SKM-1 (cell line): ENCODE results near the gene TPGS1.

Experiments used
- DNase-seq: peaks from one replicate; lab custom pipeline; 2025; ENCODE audit not compliant: unreplicated experiment; lab: John Stamatoyannopoulos, UW

The TPGS1 gene

GRCh38 chr19:517721-518597, 10.7 kb downstream of the TPGS1 start:
- no peak for DNase-seq

GRCh38 chr19:518598-519231, 11.4 kb downstream of the TPGS1 start:
- DNase-seq = no peak

GRCh38 chr19:519449-519865, 12.2 kb downstream of the TPGS1 start:
- no peak for DNase-seq

- DNase-seq = no peak
Measured at GRCh38 chr19:522726-523125, 15.4 kb downstream of the TPGS1 start.

- DNase-seq = no peak
Measured at GRCh38 chr19:524062-524674, 16.9 kb downstream of the TPGS1 start.

- no peak for DNase-seq
Measured at GRCh38 chr19:525029-525428, 17.7 kb downstream of the TPGS1 start.

- DNase-seq = no peak
Measured at GRCh38 chr19:525857-526419, 18.6 kb downstream of the TPGS1 start.

GRCh38 chr19:530134-531008, 23.1 kb downstream of the TPGS1 start:
- no peak for DNase-seq

- peak; percentile 59 for DNase-seq
Measured at GRCh38 chr19:531009-531752, 23.9 kb downstream of the TPGS1 start.

GRCh38 chr19:531753-532560, 24.7 kb downstream of the TPGS1 start, which contains the start of gene CDC34:
CDC34 (plus strand) TSS chr19:531760; CDS start chr19:531932, 172 bp downstream.
- no peak for DNase-seq

GRCh38 chr19:532561-533363, 25.5 kb downstream of the TPGS1 start:
- no peak for DNase-seq

GRCh38 chr19:533364-534058, 26.2 kb downstream of the TPGS1 start:
- no peak for DNase-seq

GRCh38 chr19:534088-534487, 26.8 kb downstream of the TPGS1 start:
- DNase-seq = no peak

GRCh38 chr19:535017-535835, 27.9 kb downstream of the TPGS1 start:
- no peak for DNase-seq

GRCh38 chr19:536031-536880, 29.0 kb downstream of the TPGS1 start:
- no peak for DNase-seq

GRCh38 chr19:536881-537404, 29.6 kb downstream of the TPGS1 start:
- DNase-seq = no peak
